COR-L47 (cell line): Measurements from ENCODE around the gene TDRKH.
"Not testable (repeated sequence)": the region's sequence is repeated elsewhere in the genome, so short reads cannot be mapped to it uniquely, and the experiment has no call there.

ENCODE experiments used
- DNase-seq: peaks from one replicate; lab custom pipeline; 2025; lab: John Stamatoyannopoulos, UW

Gene TDRKH

GRCh38 chr1:151762941-151763921 lies 27.1 kb downstream of the TDRKH start, which contains the start of gene MRPL9:
TSS of gene MRPL9 (minus strand) at chr1:151763496. CDS start at chr1:151763479, 17 bp downstream.
- DNase-seq: peak; percentile 54

- DNase-seq: no peak
Measured at GRCh38 chr1:151760597-151761385, 29.5 kb downstream of the TDRKH start.

GRCh38 chr1:151759241-151759640 lies 31.1 kb downstream of the TDRKH start:
- DNase-seq: no peak

- DNase-seq: no peak
Measured at GRCh38 chr1:151756291-151756690, 34.0 kb downstream of the TDRKH start.

- DNase-seq: no peak
Measured at GRCh38 chr1:151741516-151741915, 48.8 kb downstream of the TDRKH start.

- DNase-seq: no peak
Measured at GRCh38 chr1:151739590-151740355, 50.5 kb downstream of the TDRKH start.

- DNase-seq: no peak
Measured at GRCh38 chr1:151737479-151737878, 52.8 kb downstream of the TDRKH start.

- no peak for DNase-seq
Measured at GRCh38 chr1:151737026-151737425, 53.3 kb downstream of the TDRKH start.

- DNase-seq: not testable (repeated sequence)
Measured at GRCh38 chr1:151733995-151734394, 56.3 kb downstream of the TDRKH start.

- no peak for DNase-seq
Measured at GRCh38 chr1:151733126-151733525, 57.2 kb downstream of the TDRKH start.

- no peak for DNase-seq
Measured at GRCh38 chr1:151729966-151730291, 60.4 kb downstream of the TDRKH start.

GRCh38 chr1:151729157-151729965 lies 60.9 kb downstream of the TDRKH start:
- no peak for DNase-seq

GRCh38 chr1:151728151-151729054 lies 61.9 kb downstream of the TDRKH start:
- no peak for DNase-seq

GRCh38 chr1:151723726-151724370 lies 66.5 kb downstream of the TDRKH start:
- no peak for DNase-seq
